A673 (cell line): ENCODE measurements around the gene DCAF12. TPM values are rescaled to one million over a fixed set of nuclear protein-coding genes. Genes with fewer than 3 reads are reported as not detected.

Source experiments
- BruUV-seq: library from RNA; stranded (reverse); fragments of 400-500 nt; replicated peaks from 2 replicates; lab custom pipeline; 2021; lab: Mats Ljungman, UMichigan
- CTCF ChIA-PET: fragments of 300-600 bp; sonication (Branson Sonifier 250); formaldehyde crosslinking; loops from one replicate; lab custom pipeline; 2022; ENCODE audit warnings: antibody characterized with exemption; lab: Charles Lee
- POLR2A ChIA-PET: fragments of 300-600 bp; sonication (Branson Sonifier 250); formaldehyde crosslinking; loops from one replicate; lab custom pipeline; 2022; ENCODE audit warnings: antibody characterized with exemption; ENCODE audit not compliant: low non-redundant PET; lab: Charles Lee
- DNase-seq: peaks from one replicate; pipeline ENCODE4 v3.0.0-alpha.2; 2015; ENCODE audit warnings: low spot score
- H3K27ac ChIP-seq: fragments of 200-600 bp; sonication (generic); 2 replicates; pipeline ENCODE4 v1.5.1; 2016; ENCODE audit warnings: mixed run types, low read depth, mild to moderate bottlenecking, mixed read lengths, antibody characterized with exemption, low read length; ENCODE audit not compliant: poor library complexity, severe bottlenecking
- H3K27me3 ChIP-seq: fragments of 200-600 bp; sonication (generic); replicated peaks from 2 replicates; pipeline ENCODE4 v1.6.1; 2017; ENCODE audit warnings: mixed run types, low read depth, mild to moderate bottlenecking, mixed read lengths, antibody characterized with exemption, low read length; ENCODE audit not compliant: insufficient read depth, poor library complexity
- H3K36me3 ChIP-seq: fragments of 200-600 bp; sonication (generic); 2 replicates; pipeline ENCODE4 v1.6.1; 2016; ENCODE audit warnings: mixed run types, mild to moderate bottlenecking, mixed read lengths, antibody characterized with exemption, low read length; ENCODE audit not compliant: insufficient read depth, poor library complexity, severe bottlenecking
- H3K4me1 ChIP-seq: fragments of 200-600 bp; sonication (generic); 2 replicates; pipeline ENCODE4 v1.6.1; 2017; ENCODE audit warnings: mixed run types, mild to moderate bottlenecking, mixed read lengths, antibody characterized with exemption, low read length; ENCODE audit not compliant: insufficient read depth, poor library complexity, severe bottlenecking
- H3K4me3 ChIP-seq: fragments of 200-600 bp; sonication (generic); 2 replicates; pipeline ENCODE4 v1.5.1; 2016; ENCODE audit warnings: low read depth, mixed run types, mild to moderate bottlenecking, mixed read lengths, low read length; ENCODE audit not compliant: poor library complexity, severe bottlenecking
- H3K9me3 ChIP-seq: fragments of 200-600 bp; sonication (generic); 2 replicates; pipeline ENCODE4 v1.6.1; 2016; ENCODE audit warnings: mixed run types, low read depth, mild to moderate bottlenecking, mixed read lengths, antibody characterized with exemption, low read length; ENCODE audit not compliant: poor library complexity, severe bottlenecking
- EZH2 ChIP-seq: fragments of 200-600 bp; sonication (generic); IDR thresholded peaks from 2 replicates; pipeline ENCODE4 v1.6.1; 2017; ENCODE audit warnings: borderline replicate concordance, low read depth, mild to moderate bottlenecking, mixed read lengths, antibody characterized with exemption, low read length; ENCODE audit not compliant: poor library complexity, severe bottlenecking
- intact Hi-C: fragments of 100-400 bp; cut with micrococcal nuclease; formaldehyde crosslinking; loops from one replicate; pipeline ENCODE4 v1.10.0; 2022; ENCODE audit not compliant: unreplicated experiment
- total RNA-seq: library from RNA; stranded (reverse); gene quantifications from 2 replicates; pipeline ENCODE4 v1.2.3, GENCODE V29; 2021
- TF ChIP-seq, protein P1 (sequence below): fragments of 300-800, 200-600 bp; sonication (generic); conservative IDR thresholded peaks from 2 replicates; pipeline ENCODE4 v1.5.1; 2017; ENCODE audit warnings: low read depth, mild to moderate bottlenecking, antibody characterized with exemption, low read length, moderate library complexity, mixed read lengths

The DCAF12 gene
- total RNA-seq, 1 experiment from 2014 or later, result 37.9 TPM

- DNase-seq, result no peak
- POLR2A ChIA-PET, result no interaction called here
- no TSS peak for BruUV-seq
Observed at GRCh38 chr9:34096751-34097150, 29.7 kb downstream of the DCAF12 start.

GRCh38 chr9:34093578-34093977, 32.9 kb downstream of the DCAF12 start:
- Histone ChIP-seq H3K36me3 (peaks cover 55% of the 10 kb centered on the region), H3K27ac (no peak overlapping the region), H3K4me3 (no peak overlapping the region), H3K4me1 (no peaks in the 10 kb centered on the region), H3K9me3 (no peaks in the 10 kb centered on the region), H3K27me3 (no peaks in the 10 kb centered on the region)
- ChIA-PET CTCF (no interaction called here), POLR2A (no interaction called here)
- no peak for DNase-seq
- no TSS peak for BruUV-seq
- intact Hi-C loops, result no loop called here
- TF ChIP-seq, protein P1, sequence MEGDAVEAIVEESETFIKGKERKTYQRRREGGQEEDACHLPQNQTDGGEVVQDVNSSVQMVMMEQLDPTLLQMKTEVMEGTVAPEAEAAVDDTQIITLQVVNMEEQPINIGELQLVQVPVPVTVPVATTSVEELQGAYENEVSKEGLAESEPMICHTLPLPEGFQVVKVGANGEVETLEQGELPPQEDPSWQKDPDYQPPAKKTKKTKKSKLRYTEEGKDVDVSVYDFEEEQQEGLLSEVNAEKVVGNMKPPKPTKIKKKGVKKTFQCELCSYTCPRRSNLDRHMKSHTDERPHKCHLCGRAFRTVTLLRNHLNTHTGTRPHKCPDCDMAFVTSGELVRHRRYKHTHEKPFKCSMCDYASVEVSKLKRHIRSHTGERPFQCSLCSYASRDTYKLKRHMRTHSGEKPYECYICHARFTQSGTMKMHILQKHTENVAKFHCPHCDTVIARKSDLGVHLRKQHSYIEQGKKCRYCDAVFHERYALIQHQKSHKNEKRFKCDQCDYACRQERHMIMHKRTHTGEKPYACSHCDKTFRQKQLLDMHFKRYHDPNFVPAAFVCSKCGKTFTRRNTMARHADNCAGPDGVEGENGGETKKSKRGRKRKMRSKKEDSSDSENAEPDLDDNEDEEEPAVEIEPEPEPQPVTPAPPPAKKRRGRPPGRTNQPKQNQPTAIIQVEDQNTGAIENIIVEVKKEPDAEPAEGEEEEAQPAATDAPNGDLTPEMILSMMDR, result no peak
- no peak for TF ChIP-seq EZH2

More at GRCh38 chr9:34096751-34097150, 29.7 kb downstream of the DCAF12 start:
- CTCF ChIA-PET, result no interaction called here
- no peak for TF ChIP-seq EZH2
- TF ChIP-seq, protein P1, result no peak
- no peaks in the 10 kb centered on the region for H3K27me3 ChIP-seq
- intact Hi-C loops, result no loop called here
- no peaks in the 10 kb centered on the region for H3K4me1 ChIP-seq
- H3K36me3 ChIP-seq, result peaks cover 53% of the 10 kb centered on the region
- no peaks in the 10 kb centered on the region for H3K9me3 ChIP-seq
- H3K27ac ChIP-seq, result no peak overlapping the region
- no peak overlapping the region for H3K4me3 ChIP-seq

DNA sequence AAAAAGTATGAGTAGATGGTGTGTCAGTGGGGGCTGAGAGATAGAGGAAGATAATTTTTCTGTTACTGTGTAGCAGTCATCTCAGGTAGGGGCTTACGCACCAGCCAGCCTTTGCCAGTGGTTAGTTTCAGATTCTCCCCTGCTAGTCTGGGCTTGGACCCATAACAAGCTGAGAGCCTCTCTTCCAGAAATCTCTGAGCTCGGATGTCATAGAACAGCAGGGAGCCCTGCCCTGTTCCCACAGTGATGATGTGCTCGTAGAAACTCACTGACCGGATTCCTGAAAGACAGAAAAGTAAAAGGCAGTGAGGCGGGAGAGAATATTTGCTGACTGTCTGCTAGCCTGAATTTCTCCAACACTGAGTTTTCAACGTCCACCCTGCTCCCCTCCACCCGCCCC, 37.2 kb downstream of the DCAF12 start:
- no peaks in the 10 kb centered on the region for H3K4me1 ChIP-seq
- intact Hi-C loops, result no loop called here
- H3K27ac ChIP-seq, result no peak overlapping the region
- H3K4me3 ChIP-seq, result no peak overlapping the region
- CTCF ChIA-PET, result no interaction called here
- H3K9me3 ChIP-seq, result no peaks in the 10 kb centered on the region
- POLR2A ChIA-PET, result interaction anchor here (0.6 kb wide), 1 partner anchor 15 kb away, joined by 4 read pairs; no protein-coding TSS in a partner anchor
- no peak for DNase-seq
- TF ChIP-seq, protein P1, result no peak
- TF ChIP-seq EZH2, result no peak
- peaks cover 50% of the 10 kb centered on the region for H3K36me3 ChIP-seq
- no peaks in the 10 kb centered on the region for H3K27me3 ChIP-seq
- no TSS peak for BruUV-seq
